Measurements from ENCODE around the gene TMEM132A.

Gene TMEM132A

GRCh38 chr11:60964801-60965200 is 40.5 kb downstream of the TMEM132A start:
- H3K4me3 ChIP-seq (ENCODE audit: low read depth, low read length) = no peak overlapping the region
- no peak for DNase-seq (ENCODE audit: low read depth)
- no peak for TF ChIP-seq CTCF (IDR thresholded peaks at IDR 0.05; ENCODE audit: control insufficient read depth, extremely low read depth, insufficient read depth)

- H3K4me3 ChIP-seq (ENCODE audit: low read depth, low read length) = no peak overlapping the region
- no peak for DNase-seq (ENCODE audit: low read depth)
- TF ChIP-seq CTCF (IDR thresholded peaks at IDR 0.05; ENCODE audit: control insufficient read depth, extremely low read depth, insufficient read depth) = no peak
These were observed 42.6 kb downstream of the TMEM132A start for GRCh38 chr11:60966890-60967289.

- DNase-seq (ENCODE audit: low read depth) = no peak
- no peak for TF ChIP-seq CTCF (IDR thresholded peaks at IDR 0.05; ENCODE audit: control insufficient read depth, extremely low read depth, insufficient read depth)
- H3K4me3 ChIP-seq (ENCODE audit: low read depth, low read length) = no peak overlapping the region
These were observed 44.0 kb downstream of the TMEM132A start for GRCh38 chr11:60968223-60968622.

- H3K4me3 ChIP-seq (ENCODE audit: low read depth, low read length) = no peak overlapping the region
- DNase-seq (ENCODE audit: low read depth) = no peak
- peak; percentile 83 for TF ChIP-seq CTCF (IDR thresholded peaks at IDR 0.05; ENCODE audit: control insufficient read depth, extremely low read depth, insufficient read depth)
These were observed 46.1 kb downstream of the TMEM132A start for GRCh38 chr11:60970369-60970774.

GRCh38 chr11:60970890-60971289 is 46.6 kb downstream of the TMEM132A start:
- DNase-seq (ENCODE audit: low read depth) = no peak
- no peak for TF ChIP-seq CTCF (IDR thresholded peaks at IDR 0.05; ENCODE audit: control insufficient read depth, extremely low read depth, insufficient read depth)

GRCh38 chr11:60971520-60971919 is 47.3 kb downstream of the TMEM132A start, which contains the start of gene CD6:
Gene CD6, plus strand, starts transcription at chr11:60971680. Its CDS starts 186 bp downstream, at chr11:60971866.
- DNase-seq (ENCODE audit: low read depth) = no peak
- no peak within 1 kb of the TSS for H3K4me3 ChIP-seq (ENCODE audit: low read depth, low read length)
- no peak for TF ChIP-seq CTCF (IDR thresholded peaks at IDR 0.05; ENCODE audit: control insufficient read depth, extremely low read depth, insufficient read depth)

More at GRCh38 chr11:60970890-60971289, 46.6 kb downstream of the TMEM132A start:
- H3K4me3 ChIP-seq (ENCODE audit: low read depth, low read length) = no peak overlapping the region

All from LNCaP clone FGC (cell line).